Activated T-helper 2 cell treated with anti-CD3 and anti-CD28 coated beads, Interferon-gamma antibody, Interleukin-2, Interleukin-4, amounts not matched to agents 10 μg/mL and 5 μg/mL and 100 μg/mL, durations not matched to agents 14 hours and 24 hours and 36 hours (primary cell): Measurements from ENCODE around the gene ATP6V1B1. TPM values are rescaled to one million over a fixed set of nuclear protein-coding genes. Genes with fewer than 3 reads are reported as not detected.

Source experiments
- DNase-seq: peaks from one replicate; pipeline ENCODE4 v3.0.0; 2021; ENCODE audit warnings: low spot score
- H3K27ac Mint-ChIP-seq: one replicate; pipeline ENCODE4 v1.8.0; 2021; ENCODE audit warnings: mixed read lengths
- H3K27me3 Mint-ChIP-seq: one replicate; pipeline ENCODE4 v1.8.0; 2021; ENCODE audit warnings: low read depth, mixed read lengths
- H3K36me3 Mint-ChIP-seq: one replicate; pipeline ENCODE4 v1.8.0; 2021; ENCODE audit warnings: low read depth, mixed read lengths
- H3K4me1 Mint-ChIP-seq: one replicate; pipeline ENCODE4 v1.8.0; 2021; ENCODE audit warnings: low read depth, mixed read lengths
- H3K4me3 Mint-ChIP-seq: one replicate; pipeline ENCODE4 v1.8.0; 2021; ENCODE audit warnings: low read depth, mild to moderate bottlenecking, moderate library complexity, mixed read lengths
- H3K9me3 Mint-ChIP-seq: one replicate; pipeline ENCODE4 v1.8.0; 2021; ENCODE audit warnings: mixed read lengths
- intact Hi-C: fragments of 100-400 bp; cut with micrococcal nuclease; formaldehyde crosslinking; loops from one replicate; pipeline ENCODE4 v1.15.1; 2023
- total RNA-seq: library from RNA; stranded (reverse); gene quantifications from 2 replicates; pipeline ENCODE4 v1.2.3, GENCODE V29; 2022

ATP6V1B1 gene
- total RNA-seq, 1 donor from 2014 or later = not detected

- Mint-ChIP-seq H3K27me3 (peaks cover 13% of the 10 kb centered on the region), H3K27ac (no peak overlapping the region), H3K36me3 (no peaks in the 10 kb centered on the region), H3K4me1 (no peaks in the 10 kb centered on the region), H3K9me3 (no peaks in the 10 kb centered on the region), H3K4me3 (no peak overlapping the region)
- DNase-seq = no peak
- intact Hi-C loops = no loop called here
These were observed 13.2 kb upstream of the ATP6V1B1 start for GRCh38 chr2:70922235-70923234.

GRCh38 chr2:70923378-70924015 lies 12.2 kb upstream of the ATP6V1B1 start:
- H3K27ac Mint-ChIP-seq = no peak overlapping the region
- H3K4me1 Mint-ChIP-seq = no peaks in the 10 kb centered on the region
- no peaks in the 10 kb centered on the region for H3K9me3 Mint-ChIP-seq
- DNase-seq = no peak
- H3K4me3 Mint-ChIP-seq = no peak overlapping the region
- no peaks in the 10 kb centered on the region for H3K36me3 Mint-ChIP-seq
- H3K27me3 Mint-ChIP-seq = peaks cover 9% of the 10 kb centered on the region
- intact Hi-C loops = no loop called here

- no peak overlapping the region for H3K4me3 Mint-ChIP-seq
- no peak overlapping the region for H3K27ac Mint-ChIP-seq
- no peaks in the 10 kb centered on the region for H3K36me3 Mint-ChIP-seq
- no peak for DNase-seq
- H3K4me1 Mint-ChIP-seq = no peaks in the 10 kb centered on the region
- intact Hi-C loops = no loop called here
- H3K9me3 Mint-ChIP-seq = no peaks in the 10 kb centered on the region
- H3K27me3 Mint-ChIP-seq = peaks cover 9% of the 10 kb centered on the region
These were observed 9.7 kb upstream of the ATP6V1B1 start for GRCh38 chr2:70926042-70926441.

- Mint-ChIP-seq H3K9me3 (no peaks in the 10 kb centered on the region), H3K36me3 (no peaks in the 10 kb centered on the region), H3K4me3 (no peak overlapping the region), H3K27me3 (peaks cover 9% of the 10 kb centered on the region), H3K4me1 (no peaks in the 10 kb centered on the region), H3K27ac (no peak overlapping the region)
- intact Hi-C loops = no loop called here
- no peak for DNase-seq
These were observed 8.6 kb upstream of the ATP6V1B1 start for GRCh38 chr2:70927138-70927537.

GRCh38 chr2:70927641-70928040 lies 8.1 kb upstream of the ATP6V1B1 start:
- DNase-seq = no peak
- Mint-ChIP-seq H3K4me3 (no peak overlapping the region), H3K27ac (no peak overlapping the region), H3K9me3 (no peaks in the 10 kb centered on the region), H3K36me3 (no peaks in the 10 kb centered on the region), H3K4me1 (no peaks in the 10 kb centered on the region), H3K27me3 (peaks cover 9% of the 10 kb centered on the region)
- intact Hi-C loops = no loop called here

GRCh38 chr2:70928366-70928765 lies 7.3 kb upstream of the ATP6V1B1 start:
- no peak overlapping the region for H3K4me3 Mint-ChIP-seq
- no peak for DNase-seq
- no peaks in the 10 kb centered on the region for H3K4me1 Mint-ChIP-seq
- H3K27me3 Mint-ChIP-seq = peaks cover 9% of the 10 kb centered on the region
- no peak overlapping the region for H3K27ac Mint-ChIP-seq
- intact Hi-C loops = no loop called here
- H3K9me3 Mint-ChIP-seq = no peaks in the 10 kb centered on the region
- no peaks in the 10 kb centered on the region for H3K36me3 Mint-ChIP-seq

GRCh38 chr2:70930371-70931329 lies 5.0 kb upstream of the ATP6V1B1 start:
- Mint-ChIP-seq H3K36me3 (no peaks in the 10 kb centered on the region), H3K4me1 (no peaks in the 10 kb centered on the region), H3K4me3 (no peak overlapping the region), H3K27ac (no peak overlapping the region), H3K9me3 (no peaks in the 10 kb centered on the region), H3K27me3 (peaks cover 6% of the 10 kb centered on the region)
- no peak for DNase-seq
- intact Hi-C loops = no loop called here

- DNase-seq = no peak
- Mint-ChIP-seq H3K4me1 (no peaks in the 10 kb centered on the region), H3K9me3 (no peaks in the 10 kb centered on the region), H3K36me3 (no peaks in the 10 kb centered on the region), H3K27ac (no peak overlapping the region), H3K27me3 (peaks cover 7% of the 10 kb centered on the region), H3K4me3 (no peak overlapping the region)
- intact Hi-C loops = no loop called here
These were observed 4.2 kb upstream of the ATP6V1B1 start for GRCh38 chr2:70931376-70932000.

- intact Hi-C loops = no loop called here
- no peak for DNase-seq
- Mint-ChIP-seq H3K9me3 (no peaks in the 10 kb centered on the region), H3K4me3 (no peak overlapping the region), H3K36me3 (no peaks in the 10 kb centered on the region), H3K27me3 (peaks cover 7% of the 10 kb centered on the region), H3K27ac (no peak overlapping the region), H3K4me1 (no peaks in the 10 kb centered on the region)
These were observed 3.0 kb upstream of the ATP6V1B1 start for GRCh38 chr2:70932631-70933230.

- no peak overlapping the region for H3K4me3 Mint-ChIP-seq
- H3K36me3 Mint-ChIP-seq = no peaks in the 10 kb centered on the region
- no peaks in the 10 kb centered on the region for H3K9me3 Mint-ChIP-seq
- H3K27ac Mint-ChIP-seq = no peak overlapping the region
- intact Hi-C loops = no loop called here
- H3K27me3 Mint-ChIP-seq = peaks cover 14% of the 10 kb centered on the region
- DNase-seq = no peak
- no peaks in the 10 kb centered on the region for H3K4me1 Mint-ChIP-seq
These were observed 719 bp upstream of the ATP6V1B1 start for GRCh38 chr2:70934981-70935380.

GRCh38 chr2:70936165-70936978 lies 672 bp downstream of the ATP6V1B1 start:
- peaks cover 19% of the 10 kb centered on the region for H3K27me3 Mint-ChIP-seq
- no peaks in the 10 kb centered on the region for H3K36me3 Mint-ChIP-seq
- H3K9me3 Mint-ChIP-seq = no peaks in the 10 kb centered on the region
- no peak for DNase-seq
- no peak overlapping the region for H3K27ac Mint-ChIP-seq
- no peak overlapping the region for H3K4me3 Mint-ChIP-seq
- no peaks in the 10 kb centered on the region for H3K4me1 Mint-ChIP-seq
- intact Hi-C loops = no loop called here
